ENCODE data around the gene SKI. TPM values are rescaled to one million over a fixed set of nuclear protein-coding genes. Genes with fewer than 3 reads are reported as not detected.

Gene SKI
- total RNA-seq, 1 donor from 2014 or later, result 53.8 TPM

DNA sequence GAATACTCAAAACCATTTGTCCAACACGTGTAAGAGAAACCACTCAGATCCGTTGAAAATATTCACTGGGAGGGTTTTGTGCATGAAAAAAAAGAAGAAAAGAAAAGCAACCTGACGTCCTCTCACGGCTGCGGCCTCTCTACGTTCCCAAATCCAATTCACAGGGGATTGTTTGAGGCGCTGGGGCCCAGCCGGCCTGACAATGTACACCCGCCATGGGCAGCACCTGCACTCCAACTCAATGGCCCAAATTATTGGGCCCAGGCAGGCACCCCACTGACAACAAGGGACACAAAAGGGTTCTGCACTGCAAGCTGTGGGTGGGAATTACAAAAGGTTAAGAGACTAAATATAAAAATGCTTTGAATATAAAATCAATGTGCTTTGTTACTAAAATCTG lies 121.7 kb downstream of the SKI start:
- TF ChIP-seq, protein P1, sequence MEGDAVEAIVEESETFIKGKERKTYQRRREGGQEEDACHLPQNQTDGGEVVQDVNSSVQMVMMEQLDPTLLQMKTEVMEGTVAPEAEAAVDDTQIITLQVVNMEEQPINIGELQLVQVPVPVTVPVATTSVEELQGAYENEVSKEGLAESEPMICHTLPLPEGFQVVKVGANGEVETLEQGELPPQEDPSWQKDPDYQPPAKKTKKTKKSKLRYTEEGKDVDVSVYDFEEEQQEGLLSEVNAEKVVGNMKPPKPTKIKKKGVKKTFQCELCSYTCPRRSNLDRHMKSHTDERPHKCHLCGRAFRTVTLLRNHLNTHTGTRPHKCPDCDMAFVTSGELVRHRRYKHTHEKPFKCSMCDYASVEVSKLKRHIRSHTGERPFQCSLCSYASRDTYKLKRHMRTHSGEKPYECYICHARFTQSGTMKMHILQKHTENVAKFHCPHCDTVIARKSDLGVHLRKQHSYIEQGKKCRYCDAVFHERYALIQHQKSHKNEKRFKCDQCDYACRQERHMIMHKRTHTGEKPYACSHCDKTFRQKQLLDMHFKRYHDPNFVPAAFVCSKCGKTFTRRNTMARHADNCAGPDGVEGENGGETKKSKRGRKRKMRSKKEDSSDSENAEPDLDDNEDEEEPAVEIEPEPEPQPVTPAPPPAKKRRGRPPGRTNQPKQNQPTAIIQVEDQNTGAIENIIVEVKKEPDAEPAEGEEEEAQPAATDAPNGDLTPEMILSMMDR (IDR thresholded peaks at IDR 0.05), result no peak
- TF ChIP-seq POLR2A (IDR thresholded peaks at IDR 0.05), result no peak
- no peak for TF ChIP-seq POLR2AphosphoS5 (IDR thresholded peaks at IDR 0.05; ENCODE audit: insufficient read depth in 1 of 2, low read depth in 1 of 2)
- Histone ChIP-seq H3K27me3 (no peaks in the 10 kb centered on the region), H3K4me3 (no peak overlapping the region), H3K9me3 (no peaks in the 10 kb centered on the region), H3K4me1 (no peaks in the 10 kb centered on the region), H3K27ac (no peak overlapping the region), H3K36me3 (no peaks in the 10 kb centered on the region)
- intact Hi-C loops (cut with DNase I), result no loop called here
- no peak for DNase-seq (ENCODE audit: extremely low spot score in 2 of 2)

DNA sequence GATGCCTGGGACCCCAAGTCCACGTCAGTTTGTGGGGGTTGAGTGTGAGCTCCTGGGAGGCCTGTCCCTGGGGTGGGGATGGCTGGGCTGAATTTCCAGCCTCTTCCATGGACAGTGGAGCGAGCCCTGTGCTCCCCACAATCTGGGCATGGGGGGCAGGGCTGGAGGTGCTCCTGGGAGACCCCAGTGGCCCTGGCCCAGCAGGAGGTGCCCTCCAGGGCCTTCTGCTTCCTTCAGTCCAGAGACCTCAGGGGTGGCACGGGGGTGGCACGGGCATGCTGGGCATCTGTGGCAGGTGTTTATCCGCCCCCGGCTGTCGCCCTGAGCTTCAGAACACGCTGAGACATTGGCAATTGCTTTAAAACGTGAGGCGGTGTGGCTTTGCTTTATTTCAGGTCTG lies 122.4 kb downstream of the SKI start:
- Histone ChIP-seq H3K4me3 (no peak overlapping the region), H3K27me3 (no peaks in the 10 kb centered on the region), H3K27ac (no peak overlapping the region), H3K9me3 (no peaks in the 10 kb centered on the region), H3K36me3 (no peaks in the 10 kb centered on the region), H3K4me1 (no peaks in the 10 kb centered on the region)
- TF ChIP-seq POLR2AphosphoS5 (IDR thresholded peaks at IDR 0.05; ENCODE audit: insufficient read depth in 1 of 2, low read depth in 1 of 2) (no peak), POLR2A (IDR thresholded peaks at IDR 0.05) (no peak)
- TF ChIP-seq, protein P1 (IDR thresholded peaks at IDR 0.05), result no peak
- DNase-seq (ENCODE audit: extremely low spot score in 2 of 2), result no peak
- intact Hi-C loops (cut with DNase I), result no loop called here

DNA sequence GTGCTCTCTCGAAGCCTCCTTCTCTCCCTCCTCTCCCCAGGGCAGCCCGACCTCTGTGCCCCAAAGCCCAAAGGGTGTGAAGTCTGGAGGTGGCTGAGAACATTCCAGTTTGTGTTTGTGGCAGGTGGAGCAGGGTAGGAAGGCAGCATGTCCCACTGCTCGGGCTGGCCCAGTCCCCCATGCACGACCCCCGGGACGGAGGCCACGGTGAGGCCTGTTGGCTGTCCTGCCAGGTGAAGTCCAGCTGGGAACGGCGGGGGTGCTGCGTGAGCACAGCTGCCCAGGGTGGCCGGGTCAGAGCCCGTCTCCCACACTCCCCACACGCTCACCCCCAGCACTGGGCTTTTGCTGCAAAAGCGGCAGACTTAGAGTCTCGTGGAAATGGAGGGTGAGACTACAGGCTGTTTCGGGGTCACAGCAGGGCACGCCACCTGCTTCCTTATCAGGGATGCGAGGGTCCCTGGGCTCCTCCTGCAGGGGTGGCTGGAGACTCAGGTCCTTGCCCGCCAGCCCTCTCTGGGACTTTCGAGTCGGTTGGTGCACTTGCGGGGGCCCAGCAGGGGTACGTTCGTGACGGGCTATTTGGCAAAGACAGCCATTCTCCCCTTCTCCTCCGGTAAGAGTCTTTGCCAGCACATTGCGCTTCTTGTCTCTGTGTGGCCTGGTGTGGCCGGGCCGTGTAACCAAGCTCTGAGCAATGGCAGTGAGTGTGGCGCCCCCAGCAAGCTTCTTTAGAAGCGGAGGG lies 123.0 kb downstream of the SKI start:
- H3K27me3 ChIP-seq, result no peaks in the 10 kb centered on the region
- H3K27ac ChIP-seq, result no peak overlapping the region
- H3K4me1 ChIP-seq, result no peaks in the 10 kb centered on the region
- H3K36me3 ChIP-seq, result no peaks in the 10 kb centered on the region
- no peak for DNase-seq (ENCODE audit: extremely low spot score in 2 of 2)
- H3K4me3 ChIP-seq, result no peak overlapping the region
- H3K9me3 ChIP-seq, result no peaks in the 10 kb centered on the region
- no peak for TF ChIP-seq POLR2AphosphoS5 (IDR thresholded peaks at IDR 0.05; ENCODE audit: insufficient read depth in 1 of 2, low read depth in 1 of 2)
- TF ChIP-seq POLR2A (IDR thresholded peaks at IDR 0.05), result no peak
- TF ChIP-seq, protein P1 (IDR thresholded peaks at IDR 0.05), result no peak
- intact Hi-C loops (cut with DNase I), result no loop called here

DNA sequence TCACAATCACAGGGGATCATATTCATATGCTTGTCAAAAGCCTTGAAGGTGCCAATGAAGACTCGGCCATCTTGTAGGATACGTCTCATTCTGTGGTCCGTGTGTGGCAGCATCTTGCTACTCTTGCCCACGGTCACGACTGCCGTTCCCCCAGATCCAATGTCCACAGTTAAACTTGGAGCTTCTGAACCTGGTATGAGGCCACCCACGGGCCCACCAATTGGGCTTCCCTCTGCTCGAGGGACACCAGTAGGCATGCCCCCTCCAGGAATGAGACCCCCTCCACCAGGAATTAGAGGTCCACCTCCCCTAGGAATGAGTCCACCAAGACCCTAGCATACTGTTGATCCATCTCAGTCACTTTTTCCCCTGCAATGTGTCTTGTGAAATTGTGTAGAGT lies 123.6 kb downstream of the SKI start:
- Histone ChIP-seq H3K27ac (no peak overlapping the region), H3K4me1 (no peaks in the 10 kb centered on the region), H3K36me3 (no peaks in the 10 kb centered on the region), H3K4me3 (no peak overlapping the region), H3K9me3 (no peaks in the 10 kb centered on the region), H3K27me3 (no peaks in the 10 kb centered on the region)
- intact Hi-C loops (cut with DNase I), result no loop called here
- DNase-seq (ENCODE audit: extremely low spot score in 2 of 2), result no peak
- TF ChIP-seq, protein P1 (IDR thresholded peaks at IDR 0.05), result no peak

DNA sequence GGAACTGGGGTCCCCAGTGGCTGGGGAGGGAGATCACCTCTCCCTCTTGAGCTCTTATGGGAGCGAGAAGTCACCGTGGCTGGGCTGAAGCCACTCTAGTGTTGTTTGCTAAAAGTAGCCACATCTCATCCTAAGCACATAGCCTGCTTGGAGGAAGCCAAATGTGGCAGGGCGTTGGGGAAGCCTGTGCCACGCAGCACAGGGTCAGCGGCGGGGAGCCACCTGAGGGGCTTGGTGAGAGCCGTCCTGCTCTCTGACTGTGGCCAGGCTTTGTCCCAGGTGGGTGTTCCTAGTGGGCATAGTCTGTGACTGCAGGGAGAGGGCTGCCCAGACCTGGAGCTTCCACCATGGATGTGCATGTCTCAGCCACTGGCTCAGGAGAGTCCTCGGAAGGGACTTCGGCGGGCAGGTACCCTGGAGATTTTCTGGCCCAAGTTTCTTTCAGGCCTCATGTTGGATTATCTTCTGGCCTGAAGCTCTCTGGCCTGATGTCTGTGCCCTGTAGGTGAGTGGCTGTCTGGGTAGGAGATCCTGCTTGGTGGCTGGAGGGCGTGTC lies 124.3 kb downstream of the SKI start:
- no peak overlapping the region for H3K27ac ChIP-seq
- no peak overlapping the region for H3K4me3 ChIP-seq
- TF ChIP-seq POLR2A (IDR thresholded peaks at IDR 0.05) (no peak), POLR2AphosphoS5 (IDR thresholded peaks at IDR 0.05; ENCODE audit: insufficient read depth in 1 of 2, low read depth in 1 of 2) (no peak)
- TF ChIP-seq, protein P1 (IDR thresholded peaks at IDR 0.05), result no peak
- no peaks in the 10 kb centered on the region for H3K36me3 ChIP-seq
- DNase-seq (ENCODE audit: extremely low spot score in 2 of 2), result no peak
- H3K4me1 ChIP-seq, result no peaks in the 10 kb centered on the region
- H3K27me3 ChIP-seq, result no peaks in the 10 kb centered on the region
- H3K9me3 ChIP-seq, result no peaks in the 10 kb centered on the region
- intact Hi-C loops (cut with DNase I), result no loop called here
